ENCODE data around the gene ZNF519.
"Not testable (repeated sequence)": the region's sequence is repeated elsewhere in the genome, so short reads cannot be mapped to it uniquely, and the experiment has no call there.

The ZNF519 gene

DNA sequence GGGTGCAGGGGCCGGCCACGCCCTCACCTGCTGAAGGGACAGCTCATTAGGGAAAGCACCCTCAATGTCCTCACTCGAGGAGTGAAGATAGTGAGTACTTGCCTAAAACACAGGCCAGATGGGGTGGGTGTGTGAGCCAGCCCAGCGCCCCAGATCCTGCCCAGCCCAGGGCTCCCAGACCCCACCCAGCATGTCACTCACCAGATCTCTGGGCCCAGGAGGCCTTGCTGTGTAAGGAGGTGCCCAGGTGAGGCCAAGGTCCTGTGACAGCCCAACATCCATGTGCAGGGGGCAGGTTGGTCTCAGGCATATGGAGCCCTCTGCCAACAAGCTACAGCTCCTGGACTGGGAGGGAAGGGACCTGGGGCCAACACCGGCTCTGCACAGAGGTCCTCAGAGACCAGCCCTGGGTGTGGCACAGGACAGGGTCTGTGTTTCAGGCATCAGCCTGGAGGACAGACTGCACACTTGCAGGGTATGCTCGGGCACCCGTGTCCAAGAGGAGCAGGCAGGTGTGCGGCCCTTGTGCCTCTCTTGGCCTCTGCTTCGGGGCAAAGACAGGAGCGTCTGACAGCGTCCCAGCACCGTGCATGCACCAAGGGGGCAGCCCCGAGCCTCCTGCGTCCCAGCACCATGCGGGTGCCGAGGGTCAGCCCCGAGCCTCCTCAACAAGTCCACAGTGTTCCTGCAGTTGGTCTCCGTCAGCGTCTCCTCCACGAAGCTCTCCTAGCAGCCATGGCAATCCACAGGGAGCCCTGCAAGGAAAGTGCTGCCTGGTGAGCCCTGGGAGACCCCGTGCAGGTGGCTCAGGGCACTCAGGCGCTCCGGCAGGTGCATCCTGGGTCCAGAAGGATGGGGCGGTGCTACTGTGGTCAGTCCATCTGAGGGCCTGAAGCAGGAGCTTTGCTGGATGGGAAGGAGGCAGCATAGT, 16.0 kb upstream of the ZNF519 start:
- not testable (repeated sequence) for DNase-seq (ENCODE audit: low read depth in 2 of 2)

DNA sequence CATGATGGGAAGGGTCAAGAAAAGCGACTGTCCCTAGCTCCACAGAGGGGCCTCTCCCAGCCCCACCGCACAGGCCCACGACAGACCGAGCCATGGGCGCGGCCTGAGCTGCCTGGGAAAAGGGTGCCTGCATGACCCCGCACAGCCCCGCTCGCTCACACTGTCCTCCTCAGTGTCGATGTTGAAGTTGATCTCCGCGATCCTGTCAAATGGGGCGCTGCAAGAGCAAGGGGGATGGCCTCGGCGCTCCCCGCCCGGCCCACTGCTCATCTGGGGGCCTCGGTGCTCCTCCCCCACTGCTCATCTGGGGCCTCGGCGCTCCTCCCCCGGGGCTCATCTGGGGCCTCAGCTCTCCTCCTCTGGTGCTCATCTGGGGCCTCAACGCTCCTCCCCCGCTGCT, 14.5 kb upstream of the ZNF519 start:
- DNase-seq (ENCODE audit: low read depth in 2 of 2), result not testable (repeated sequence)

DNA sequence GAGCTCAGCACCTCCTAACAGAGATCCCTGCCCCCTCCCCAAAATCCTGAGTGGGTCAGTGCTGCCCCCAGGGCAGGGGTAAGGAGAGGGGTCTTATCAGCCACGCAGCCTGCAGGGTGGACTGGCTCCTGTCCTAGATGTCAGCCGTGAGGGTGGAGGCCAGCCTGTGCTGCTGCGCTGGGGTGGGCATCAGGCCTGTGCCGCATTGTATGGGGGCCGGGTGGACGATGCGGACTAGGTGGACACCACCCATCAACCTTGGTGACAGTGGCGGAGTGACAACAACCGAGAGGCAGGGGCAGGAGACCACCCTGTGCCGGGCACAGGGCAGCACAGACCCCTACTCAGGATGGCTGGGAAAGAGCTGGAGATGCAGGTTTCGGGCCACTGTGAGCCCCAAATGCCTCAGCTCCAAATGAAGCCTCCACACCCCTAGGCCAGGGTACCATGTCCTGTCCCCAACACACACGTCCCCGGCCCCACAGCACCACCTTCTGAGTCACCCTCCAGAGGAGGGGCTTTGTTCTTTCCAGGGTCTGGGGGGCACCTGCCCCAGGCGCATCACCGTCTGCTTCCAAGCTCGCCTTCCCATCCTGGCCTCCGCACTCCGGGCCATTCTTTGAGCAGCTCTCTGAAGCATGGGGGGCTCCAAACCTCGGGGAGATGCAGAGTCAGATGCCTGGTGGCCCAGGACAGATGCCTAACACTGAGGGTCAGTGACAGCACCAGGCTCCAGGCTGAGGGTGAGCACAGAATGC, 13.5 kb upstream of the ZNF519 start:
- DNase-seq (ENCODE audit: low read depth in 2 of 2), result not testable (repeated sequence)

- DNase-seq (ENCODE audit: low read depth in 2 of 2), result not testable (repeated sequence)
Observed at GRCh38 chr18:14145021-14145420, 12.8 kb upstream of the ZNF519 start.

- no peak for DNase-seq (ENCODE audit: low read depth in 2 of 2)
Observed at GRCh38 chr18:14144628-14144895, 12.3 kb upstream of the ZNF519 start.

- DNase-seq (ENCODE audit: low read depth in 2 of 2), result not testable (repeated sequence)
Observed at GRCh38 chr18:14143871-14144627, 11.8 kb upstream of the ZNF519 start.

GRCh38 chr18:14143396-14143795, 11.2 kb upstream of the ZNF519 start:
- not testable (repeated sequence) for DNase-seq (ENCODE audit: low read depth in 2 of 2)

DNA sequence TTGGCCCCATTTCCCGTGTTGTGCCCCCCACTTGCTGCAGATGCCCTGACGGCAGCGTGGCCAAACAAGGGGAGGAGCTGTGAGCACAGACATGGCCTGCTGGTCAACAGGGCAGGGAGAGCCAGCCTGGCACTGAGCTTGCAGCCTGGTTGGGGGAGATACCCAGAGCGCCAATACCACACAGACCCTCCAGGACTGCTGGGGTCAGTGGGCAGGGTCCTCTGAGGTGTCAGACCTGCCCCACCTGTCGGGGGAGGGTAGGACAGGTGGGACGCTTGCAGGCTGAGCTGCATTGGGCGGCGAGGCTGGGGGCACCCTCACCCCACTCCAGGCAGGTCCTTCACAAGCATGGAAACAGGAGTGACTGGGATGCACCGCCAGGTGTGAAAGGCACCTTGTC, 9.9 kb upstream of the ZNF519 start:
- not testable (repeated sequence) for DNase-seq (ENCODE audit: low read depth in 2 of 2)

DNA sequence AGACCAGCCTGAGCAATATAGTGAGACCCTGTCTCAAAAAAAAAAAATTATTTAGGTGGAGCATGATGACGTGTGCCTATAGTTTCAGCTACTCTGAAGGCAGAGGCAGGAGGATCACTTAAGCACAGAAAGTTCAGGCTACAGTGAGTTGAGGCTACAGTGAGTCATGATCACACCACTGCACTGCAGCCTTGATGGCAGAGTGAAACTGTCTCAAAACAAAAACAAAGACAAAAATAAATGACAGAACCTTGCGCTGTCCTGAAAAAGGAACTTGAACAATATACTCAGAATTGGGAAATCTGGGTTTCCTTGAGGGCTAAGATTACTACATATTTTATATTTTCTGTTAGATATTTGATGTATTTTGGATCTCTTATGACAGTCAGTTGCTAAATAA, 7.3 kb upstream of the ZNF519 start:
- DNase-seq (ENCODE audit: low read depth in 2 of 2), result not testable (repeated sequence)

GRCh38 chr18:14137971-14138370, 5.7 kb upstream of the ZNF519 start:
- DNase-seq (ENCODE audit: low read depth in 2 of 2), result not testable (repeated sequence)

- DNase-seq (ENCODE audit: low read depth in 2 of 2), result not testable (repeated sequence)
Observed at GRCh38 chr18:14131696-14132270, 452 bp downstream of the ZNF519 start.

DNA sequence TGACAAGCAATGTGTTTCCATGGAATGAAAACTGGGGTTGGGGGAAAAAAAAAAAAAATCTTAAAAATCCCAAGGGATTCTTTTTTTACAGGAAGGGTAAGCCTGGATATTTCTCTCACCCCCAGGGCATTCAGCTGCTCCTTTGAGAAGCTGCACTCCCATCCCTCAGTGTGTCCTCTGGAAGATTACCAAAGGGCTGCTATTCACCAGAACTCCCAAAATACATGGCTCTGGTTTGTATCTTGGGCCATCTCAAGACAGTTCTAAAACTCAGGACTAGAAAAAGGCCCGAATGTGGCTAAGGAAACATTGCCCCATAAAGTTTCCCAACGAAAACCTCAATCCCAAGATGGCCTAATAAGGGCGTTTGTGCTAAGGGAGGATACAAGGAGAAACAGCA, 1.4 kb downstream of the ZNF519 start:
- not testable (repeated sequence) for DNase-seq (ENCODE audit: low read depth in 2 of 2)

GRCh38 chr18:14124689-14125088, 7.5 kb downstream of the ZNF519 start:
- DNase-seq (ENCODE audit: low read depth in 2 of 2), result no peak

DNA sequence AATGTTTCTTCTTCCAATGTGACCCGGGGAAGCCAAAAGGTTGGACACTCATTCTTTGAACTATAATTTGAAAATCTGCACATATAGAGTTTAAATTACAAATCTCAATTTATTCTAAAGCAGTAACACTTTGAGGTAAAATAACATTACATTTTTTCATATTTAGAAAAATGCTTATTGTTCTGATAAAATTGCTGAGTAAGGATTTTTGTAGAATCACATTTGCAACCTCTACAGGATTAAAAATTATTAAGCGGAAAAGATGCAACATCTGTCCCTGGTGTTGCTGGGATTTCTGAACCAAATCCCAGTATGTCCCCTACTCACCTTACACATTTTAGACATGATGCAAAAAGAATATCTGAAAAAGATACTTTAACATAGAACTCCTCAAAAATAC, 10.1 kb downstream of the ZNF519 start:
- DNase-seq (ENCODE audit: low read depth in 2 of 2), result no peak

GRCh38 chr18:14120926-14121325, 11.3 kb downstream of the ZNF519 start:
- no peak for DNase-seq (ENCODE audit: low read depth in 2 of 2)

- no peak for DNase-seq (ENCODE audit: low read depth in 2 of 2)
Observed at GRCh38 chr18:14117606-14118005, 14.6 kb downstream of the ZNF519 start.

GRCh38 chr18:14106906-14107305, 25.3 kb downstream of the ZNF519 start:
- no peak for DNase-seq (ENCODE audit: low read depth in 2 of 2)

- no peak for DNase-seq (ENCODE audit: low read depth in 2 of 2)
Observed at GRCh38 chr18:14104906-14105748, 27.1 kb downstream of the ZNF519 start.

GRCh38 chr18:14104201-14104600, 28.0 kb downstream of the ZNF519 start:
- no peak for DNase-seq (ENCODE audit: low read depth in 2 of 2)

- DNase-seq (ENCODE audit: low read depth in 2 of 2), result no peak
Observed at GRCh38 chr18:14100503-14101286, 31.5 kb downstream of the ZNF519 start.
